Sigmoid colon (tissue), 4 donors: ENCODE measurements around the gene TMEM37.

ENCODE experiments used
- EP300 ChIP-seq, 4 donors: sonication (generic); formaldehyde crosslinking; IDR thresholded peaks; one replicate each; pipeline ENCODE4 v1.6.1; 2017; ENCODE audit warnings: antibody characterized with exemption in 4 of 4
- TF ChIP-seq, protein P1 (sequence below), 4 experiments: fragments of 450-650 bp in 3 of 4; fragments of 200-600 bp in 1 of 4; IDR thresholded peaks; one replicate each; pipeline ENCODE4 v1.5.1; 2016 to 2019; ENCODE audit warnings: antibody characterized with exemption in 4 of 4, mild to moderate bottlenecking in 3 of 4, moderate library complexity in 2 of 4

GRCh38 chr2:119482481-119483394, 51.1 kb downstream of the TMEM37 start:
- TF ChIP-seq, protein P1, sequence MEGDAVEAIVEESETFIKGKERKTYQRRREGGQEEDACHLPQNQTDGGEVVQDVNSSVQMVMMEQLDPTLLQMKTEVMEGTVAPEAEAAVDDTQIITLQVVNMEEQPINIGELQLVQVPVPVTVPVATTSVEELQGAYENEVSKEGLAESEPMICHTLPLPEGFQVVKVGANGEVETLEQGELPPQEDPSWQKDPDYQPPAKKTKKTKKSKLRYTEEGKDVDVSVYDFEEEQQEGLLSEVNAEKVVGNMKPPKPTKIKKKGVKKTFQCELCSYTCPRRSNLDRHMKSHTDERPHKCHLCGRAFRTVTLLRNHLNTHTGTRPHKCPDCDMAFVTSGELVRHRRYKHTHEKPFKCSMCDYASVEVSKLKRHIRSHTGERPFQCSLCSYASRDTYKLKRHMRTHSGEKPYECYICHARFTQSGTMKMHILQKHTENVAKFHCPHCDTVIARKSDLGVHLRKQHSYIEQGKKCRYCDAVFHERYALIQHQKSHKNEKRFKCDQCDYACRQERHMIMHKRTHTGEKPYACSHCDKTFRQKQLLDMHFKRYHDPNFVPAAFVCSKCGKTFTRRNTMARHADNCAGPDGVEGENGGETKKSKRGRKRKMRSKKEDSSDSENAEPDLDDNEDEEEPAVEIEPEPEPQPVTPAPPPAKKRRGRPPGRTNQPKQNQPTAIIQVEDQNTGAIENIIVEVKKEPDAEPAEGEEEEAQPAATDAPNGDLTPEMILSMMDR (IDR thresholded peaks at IDR 0.05) = no peak
- TF ChIP-seq EP300 (IDR thresholded peaks at IDR 0.05) = no peak
